ENCODE results near the gene COMT. TPM values are rescaled to one million over a fixed set of nuclear protein-coding genes. Genes with fewer than 3 reads are reported as not detected.

The COMT gene
- total RNA-seq, 1 experiment from 2014 or later, result 108 TPM

- intact Hi-C loops (cut with micrococcal nuclease; ENCODE audit: unreplicated experiment) (loop anchor here (5.0 kb wide), 1 partner anchor 39 kb away; no protein-coding TSS in a partner anchor), in situ Hi-C loops (cut with HindIII; ENCODE audit: low pct_unique_long_range_greater_than_20kb, low sequenced_read_pairs) (no loop called here)
- DNase-seq (ENCODE audit: low read depth, low spot score), result no peak
- no peak for ATAC-seq
- no TSS peak for BruUV-seq (replicated peaks)
- no peaks in the 10 kb centered on the region for H3K36me3 ChIP-seq (ENCODE audit: control insufficient read depth, insufficient read depth, low read length)
- CTCF ChIA-PET, result interaction anchor here (2.3 kb wide), 1 partner anchor 39 kb away, joined by 6 read pairs; no protein-coding TSS in a partner anchor
- POLR2A ChIA-PET, result interaction anchor here (0.5 to 0.7 kb wide), 2 partner anchors 12 to 105 kb away, joined by 3 read pairs; no protein-coding TSS in a partner anchor
- TF ChIP-seq CTCF (IDR thresholded peaks at IDR 0.05) (no peak), POLR2AphosphoS5 (IDR thresholded peaks at IDR 0.05; ENCODE audit: low read depth, low read length) (no peak), TCF7L2 (IDR thresholded peaks at IDR 0.05; ENCODE audit: low read depth, low read length) (no peak), SIN3A (IDR thresholded peaks at IDR 0.05; ENCODE audit: borderline replicate concordance, insufficient read depth, low read depth, low read length) (no peak), REST (IDR thresholded peaks at IDR 0.05; ENCODE audit: insufficient read depth in 1 of 2, low read depth in 2 of 2, low read length in 1 of 2) (no peak)
- H3K4me3 ChIP-seq (ENCODE audit: low read depth in 2 of 2, low read length in 2 of 2), result no peak overlapping the region
- H3K9me3 ChIP-seq (ENCODE audit: control insufficient read depth, insufficient read depth, low read depth, low read length), result no peaks in the 10 kb centered on the region
- H3K27ac ChIP-seq (ENCODE audit: low read length), result no peak overlapping the region
- no peaks in the 10 kb centered on the region for H3K27me3 ChIP-seq (ENCODE audit: control insufficient read depth, insufficient read depth, low read length)
- peaks cover 11% of the 10 kb centered on the region for H3K4me1 ChIP-seq (ENCODE audit: control insufficient read depth, insufficient read depth, low read length)
Measured at GRCh38 chr22:19973551-19974267, 32.1 kb downstream of the COMT start.

GRCh38 chr22:19974268-19974861, 32.8 kb downstream of the COMT start:
- ATAC-seq (peak; percentile 56), DNase-seq (ENCODE audit: low read depth, low spot score) (no peak)
- Histone ChIP-seq H3K27ac (ENCODE audit: low read length) (no peak overlapping the region), H3K36me3 (ENCODE audit: control insufficient read depth, insufficient read depth, low read length) (no peaks in the 10 kb centered on the region), H3K27me3 (ENCODE audit: control insufficient read depth, insufficient read depth, low read length) (no peaks in the 10 kb centered on the region), H3K4me1 (ENCODE audit: control insufficient read depth, insufficient read depth, low read length) (peaks cover 11% of the 10 kb centered on the region), H3K4me3 (ENCODE audit: low read depth in 2 of 2, low read length in 2 of 2) (no peak overlapping the region), H3K9me3 (ENCODE audit: control insufficient read depth, insufficient read depth, low read depth, low read length) (no peaks in the 10 kb centered on the region)
- in situ Hi-C loops (cut with HindIII; ENCODE audit: low pct_unique_long_range_greater_than_20kb, low sequenced_read_pairs) (no loop called here), intact Hi-C loops (cut with micrococcal nuclease; ENCODE audit: unreplicated experiment) (loop anchor here (5.0 kb wide), 1 partner anchor 38 kb away; no protein-coding TSS in a partner anchor)
- CTCF ChIA-PET, result interaction anchor here (2.3 kb wide), 1 partner anchor 39 kb away, joined by 6 read pairs; no protein-coding TSS in a partner anchor
- POLR2A ChIA-PET, result interaction anchor here (0.7 kb wide), 1 partner anchor 12 kb away, joined by 3 read pairs; no protein-coding TSS in a partner anchor
- TF ChIP-seq POLR2AphosphoS5 (IDR thresholded peaks at IDR 0.05; ENCODE audit: low read depth, low read length) (no peak), TCF7L2 (IDR thresholded peaks at IDR 0.05; ENCODE audit: low read depth, low read length) (no peak), REST (IDR thresholded peaks at IDR 0.05; ENCODE audit: insufficient read depth in 1 of 2, low read depth in 2 of 2, low read length in 1 of 2) (no peak), CTCF (IDR thresholded peaks at IDR 0.05) (no peak), SIN3A (IDR thresholded peaks at IDR 0.05; ENCODE audit: borderline replicate concordance, insufficient read depth, low read depth, low read length) (no peak)
- BruUV-seq (replicated peaks), result no TSS peak

All from Panc1 (cell line).